Adrenal gland (tissue), 12 donors: Measurements from ENCODE around the gene ARPIN. TPM values are rescaled to one million over a fixed set of nuclear protein-coding genes. Genes with fewer than 3 reads are reported as not detected.

ENCODE experiments used
- DNase-seq, 7 donors: peaks; one replicate each; pipeline ENCODE4 v3.0.0-alpha.2; 2019 to 2020
- H3K27ac ChIP-seq, 5 donors: fragments of 200-600 bp; sonication (generic) in 4 of 5; 1 replicate in 3 of 5; 2 replicates in 2 of 5; pipeline versions ENCODE4 v1.5.1 to v1.8.0; 2016 to 2020; ENCODE audit warnings: mild to moderate bottlenecking in 1 of 5
- H3K27me3 ChIP-seq: fragments of 200-600 bp; 2 replicates; pipeline ENCODE4 v1.8.0; 2021
- H3K36me3 ChIP-seq, 2 donors: fragments of 200-600 bp; replicated peaks in 1 of 2; 1 replicate in 1 of 2; 2 replicates in 1 of 2; pipeline versions ENCODE4 v1.5.1 to v1.8.0; 2018 to 2022
- H3K4me1 ChIP-seq, 2 donors: fragments of 200-600 bp; replicated peaks in 1 of 2; 1 replicate in 1 of 2; 2 replicates in 1 of 2; pipeline versions ENCODE4 v1.5.1 to v1.8.0; 2018 to 2021
- H3K4me3 ChIP-seq, 4 donors: fragments of 200-600 bp; sonication (generic) in 3 of 4; one replicate each; pipeline ENCODE4 v1.5.1; 2016 to 2018
- H3K9me3 ChIP-seq, 3 donors: fragments of 200-600 bp; sonication (generic) in 1 of 3; replicated peaks in 1 of 3; 1 replicate in 2 of 3; 2 replicates in 1 of 3; pipeline versions ENCODE4 v1.5.1 to v1.8.0; 2016 to 2021
- CTCF ChIP-seq, 6 experiments: fragments of 450-650 bp in 4 of 6; fragments of 200-600 bp in 2 of 6; sonication (generic) in 1 of 6; IDR thresholded peaks; 1 replicate in 5 of 6; 2 replicates in 1 of 6; pipeline versions ENCODE4 v1.5.1 to v1.8.0; 2016 to 2021; ENCODE audit warnings: antibody characterized with exemption in 6 of 6, mild to moderate bottlenecking in 2 of 6, moderate library complexity in 1 of 6
- POLR2A ChIP-seq, 2 donors: fragments of 450-650 bp; IDR thresholded peaks; one replicate each; pipeline ENCODE4 v1.6.1; 2017; ENCODE audit warnings: antibody characterized with exemption in 2 of 2, mild to moderate bottlenecking in 2 of 2, moderate library complexity in 1 of 2
- WGBS, 4 donors: extraction: QIAGEN DNeasy Blood & Tissue Kit in 2 of 4; methylation state at CpG; one replicate each; pipeline versions ENCODE4 v1.1.5 to v1.1.7; 2013 to 2017; 5-methylcytosine and 5-hydroxymethylcytosine counted together
- intact Hi-C, 2 donors: fragments of 100-400 bp; cut with DNase I; formaldehyde crosslinking; loops; one replicate each; pipeline versions ENCODE4 v1.14.1 to v1.15.0; 2022 to 2023
- polyA plus RNA-seq, 3 donors: library from polyadenylated mRNA; stranded (reverse); fragments of 200-250 nt in 2 of 3; fragments of 350-450 nt in 1 of 3; fragmentation: Illumina TruSeq in 1 of 3; extraction: RNeasy Lipid Tissue Mini Kit (QIAGEN cat#74804) in 1 of 3; gene quantifications; one replicate each; pipeline ENCODE4 v1.2.3, GENCODE V29; 2013 to 2014
- total RNA-seq, 9 donors: library from RNA; depleted of rRNA in 4 of 9; stranded (reverse); fragments of >200 nt in 4 of 9; fragments of 120-200 nt in 1 of 9; fragmentation: NEBNext Ultra II Directional in 1 of 9; extraction: Animal tissue kit (Norgen Biotek cat#: 25700) in 1 of 9; gene quantifications; one replicate each; pipeline versions ENCODE4 v1.1.0 to v1.2.4, GENCODE V29; 2013 to 2023
- donor health status: healthy with polysubstance abuse.
- donor health status: Bipolar disorder and iron deficiency.
- donor health status: DM: yes; HTN: yes; CAD: no.
- donor health status: DM: no; HTN: no; CAD: no.
- donor health status: DM: no; HTN: no; CAD: no.
- donor health status: DM: yes; HTN: yes; CAD: no.

The ARPIN gene
- total and polyA plus RNA-seq, 12 donors, result 5.6 to 18.2 (median 9.1) TPM

GRCh38 chr15:89903858-89904130 is 9.0 kb downstream of the ARPIN start:
- Histone ChIP-seq H3K27ac (no peak overlapping the region), H3K9me3 (no peaks in the 10 kb centered on the region), H3K36me3 (peaks cover 0 to 22% of the 10 kb centered on the region in 2 donors), H3K4me3 (no peak overlapping the region), H3K4me1 (no peaks in the 10 kb centered on the region), H3K27me3 (no peaks in the 10 kb centered on the region)
- WGBS, 4 donors, result 90 to 100% (median 95%) methylated on average over 3 to 11 of the region's 11 CpGs
- intact Hi-C loops, result loop anchor here in 1 of 2 donors (10.0 kb wide), 1 partner anchor 181 kb away; no protein-coding TSS in a partner anchor
- DNase-seq, result peak in 1 of 7 donors; percentile 28
- TF ChIP-seq POLR2A (IDR thresholded peaks at IDR 0.05), result no peak

GRCh38 chr15:89903015-89903857 is 9.5 kb downstream of the ARPIN start:
- Histone ChIP-seq H3K4me3 (no peak overlapping the region), H3K4me1 (no peaks in the 10 kb centered on the region), H3K27ac (no peak overlapping the region), H3K9me3 (no peaks in the 10 kb centered on the region), H3K36me3 (peaks cover 0 to 22% of the 10 kb centered on the region in 2 donors), H3K27me3 (no peaks in the 10 kb centered on the region)
- intact Hi-C loops, result loop anchor here in 1 of 2 donors (10.0 kb wide), 1 partner anchor 182 kb away; no protein-coding TSS in a partner anchor
- TF ChIP-seq POLR2A (IDR thresholded peaks at IDR 0.05) (no peak), CTCF (IDR thresholded peaks at IDR 0.05) (no peak)
- DNase-seq, result peak in 2 of 7 donors; percentile 3 to 21
- 93 to 99% (median 97%) methylated on average over 6 to 15 of the region's 15 CpGs for WGBS, 4 donors

GRCh38 chr15:89900849-89901248 is 11.9 kb downstream of the ARPIN start:
- H3K27me3 ChIP-seq, result no peaks in the 10 kb centered on the region
- DNase-seq, result no peak
- intact Hi-C loops, result loop anchor here in 1 of 2 donors (10.0 kb wide), 1 partner anchor 184 kb away; no protein-coding TSS in a partner anchor
- no peaks in the 10 kb centered on the region for H3K4me1 ChIP-seq
- H3K36me3 ChIP-seq, result peaks cover 0 to 22% of the 10 kb centered on the region in 2 donors
- no peak for TF ChIP-seq POLR2A (IDR thresholded peaks at IDR 0.05)
- no peak for TF ChIP-seq CTCF (IDR thresholded peaks at IDR 0.05)
- H3K27ac ChIP-seq, result no peak overlapping the region
- WGBS, 4 donors, result 86 to 92% (median 89%) methylated on average over 6 of the region's 6 CpGs
- no peak overlapping the region for H3K4me3 ChIP-seq
- H3K9me3 ChIP-seq, result no peaks in the 10 kb centered on the region

GRCh38 chr15:89899951-89900567 is 12.7 kb downstream of the ARPIN start:
- H3K4me3 ChIP-seq, result no peak overlapping the region
- no peak for DNase-seq
- H3K36me3 ChIP-seq, result peaks cover 0 to 22% of the 10 kb centered on the region in 2 donors
- TF ChIP-seq CTCF (IDR thresholded peaks at IDR 0.05) (no peak), POLR2A (IDR thresholded peaks at IDR 0.05) (no peak)
- intact Hi-C loops, result loop anchor here in 1 of 2 donors (10.0 kb wide), 1 partner anchor 185 kb away; no protein-coding TSS in a partner anchor
- no peaks in the 10 kb centered on the region for H3K4me1 ChIP-seq
- H3K9me3 ChIP-seq, result no peaks in the 10 kb centered on the region
- WGBS, 4 donors, result 94 to 100% (median 97%) methylated on average over 3 of the region's 3 CpGs
- no peaks in the 10 kb centered on the region for H3K27me3 ChIP-seq
- no peak overlapping the region for H3K27ac ChIP-seq
